Loucy (cell line): ENCODE measurements around the gene WNK2.

ENCODE experiments used
- H2AFZ ChIP-seq: fragments of 200-600 bp; sonication (generic); 2 replicates; pipeline ENCODE4 v1.6.0; 2016; ENCODE audit warnings: antibody characterized with exemption, mild to moderate bottlenecking, low read length, moderate library complexity
- H3F3A ChIP-seq: fragments of 200-600 bp; 2 replicates; pipeline ENCODE4 v1.6.0; 2016; ENCODE audit warnings: antibody characterized with exemption, low read depth, mild to moderate bottlenecking
- H3K27me3 ChIP-seq: fragments of 200-600 bp; sonication (generic); 2 replicates; pipeline ENCODE4 v1.6.1; 2014; ENCODE audit warnings: low read length, mild to moderate bottlenecking; ENCODE audit not compliant: insufficient read depth, poor library complexity, severe bottlenecking
- H3K36me3 ChIP-seq: fragments of 200-600 bp; sonication (generic); 2 replicates; pipeline ENCODE4 v1.6.1; 2016; ENCODE audit warnings: low read length; ENCODE audit not compliant: insufficient read depth
- H3K4me1 ChIP-seq: fragments of 200-600 bp; sonication (generic); 2 replicates; pipeline ENCODE4 v1.5.1; 2014; ENCODE audit warnings: low read length, mild to moderate bottlenecking; ENCODE audit not compliant: insufficient read depth, poor library complexity, severe bottlenecking
- H3K4me2 ChIP-seq: fragments of 200-600 bp; sonication (generic); 2 replicates; pipeline ENCODE4 v1.6.0; 2014; ENCODE audit warnings: antibody characterized with exemption, low read length, low read depth, mild to moderate bottlenecking; ENCODE audit not compliant: poor library complexity, severe bottlenecking
- H3K4me3 ChIP-seq: fragments of 200-600 bp; sonication (generic); 2 replicates; pipeline ENCODE4 v1.5.1; 2014; ENCODE audit warnings: low read length, mild to moderate bottlenecking, mixed read lengths; ENCODE audit not compliant: poor library complexity, severe bottlenecking
- H3K79me2 ChIP-seq: fragments of 200-600 bp; sonication (generic); 2 replicates; pipeline ENCODE4 v1.6.1; 2014; ENCODE audit warnings: low read length; ENCODE audit not compliant: insufficient read depth
- H3K9ac ChIP-seq: fragments of 200-600 bp; sonication (generic); 2 replicates; pipeline ENCODE4 v1.6.0; 2014; ENCODE audit warnings: mild to moderate bottlenecking, low read depth, low read length, moderate library complexity; ENCODE audit not compliant: poor library complexity, severe bottlenecking
- H3K9me2 ChIP-seq: fragments of 200-600 bp; sonication (generic); replicated peaks from 2 replicates; pipeline ENCODE4 v1.6.1; 2016; ENCODE audit warnings: low read depth, low read length, mixed read lengths
- H3K9me3 ChIP-seq: fragments of 200-600 bp; sonication (generic); 2 replicates; pipeline ENCODE4 v1.6.1; 2014; ENCODE audit warnings: mild to moderate bottlenecking, antibody characterized with exemption, low read length, low read depth; ENCODE audit not compliant: insufficient read depth
- H4K20me1 ChIP-seq: fragments of 200-600 bp; sonication (generic); 2 replicates; pipeline ENCODE4 v1.6.0; 2014; ENCODE audit warnings: antibody characterized with exemption, low read length, mild to moderate bottlenecking; ENCODE audit not compliant: insufficient read depth, poor library complexity, severe bottlenecking
- CTCF ChIP-seq: fragments of 200-600 bp; sonication (generic); conservative IDR thresholded peaks from 2 replicates; pipeline ENCODE4 v1.5.1; 2014; ENCODE audit warnings: mild to moderate bottlenecking, antibody characterized with exemption, low read length
- EZH2phosphoT487 ChIP-seq: fragments of 200-600 bp; IDR thresholded peaks from 2 replicates; pipeline ENCODE4 v1.6.1; 2018; ENCODE audit warnings: antibody characterized with exemption, mild to moderate bottlenecking, moderate library complexity, borderline replicate concordance

Gene WNK2

GRCh38 chr9:93198838-93199625 is 15.1 kb downstream of the WNK2 start:
- Histone ChIP-seq H3K9me2 (no peaks in the 10 kb centered on the region), H4K20me1 (no peaks in the 10 kb centered on the region), H2AFZ (no peak overlapping the region), H3K9ac (no peak overlapping the region), H3K79me2 (no peaks in the 10 kb centered on the region), H3F3A (no peaks in the 10 kb centered on the region), H3K36me3 (no peaks in the 10 kb centered on the region), H3K27me3 (peaks cover 4% of the 10 kb centered on the region), H3K4me2 (no peak overlapping the region), H3K9me3 (no peaks in the 10 kb centered on the region), H3K4me3 (no peak overlapping the region), H3K4me1 (no peaks in the 10 kb centered on the region)
- TF ChIP-seq EZH2phosphoT487 = no peak
- no peak for TF ChIP-seq CTCF

DNA sequence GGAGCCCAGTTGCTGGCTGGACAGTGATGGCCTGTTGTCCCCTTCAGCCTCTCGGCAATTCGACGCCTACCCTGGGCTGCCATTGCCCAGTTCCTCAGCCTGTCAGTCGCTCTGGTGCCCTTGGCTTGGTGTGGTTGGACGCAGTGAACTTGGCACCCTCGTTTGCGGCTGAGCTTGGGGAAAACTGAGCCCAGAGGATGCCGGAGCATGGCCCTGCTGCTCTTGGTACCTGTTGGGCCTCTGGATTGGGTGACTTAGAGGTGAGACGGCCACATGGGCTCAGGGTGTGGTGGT is 16.5 kb downstream of the WNK2 start:
- TF ChIP-seq EZH2phosphoT487 (no peak), CTCF (no peak)
- H3K4me3 ChIP-seq = no peak overlapping the region
- H4K20me1 ChIP-seq = no peaks in the 10 kb centered on the region
- H3K79me2 ChIP-seq = no peaks in the 10 kb centered on the region
- H3K27me3 ChIP-seq = no peaks in the 10 kb centered on the region
- no peak overlapping the region for H3K4me2 ChIP-seq
- no peaks in the 10 kb centered on the region for H3F3A ChIP-seq
- no peaks in the 10 kb centered on the region for H3K9me3 ChIP-seq
- no peak overlapping the region for H3K9ac ChIP-seq
- H2AFZ ChIP-seq = no peak overlapping the region
- no peaks in the 10 kb centered on the region for H3K36me3 ChIP-seq
- no peaks in the 10 kb centered on the region for H3K9me2 ChIP-seq
- H3K4me1 ChIP-seq = peaks cover 3% of the 10 kb centered on the region

DNA sequence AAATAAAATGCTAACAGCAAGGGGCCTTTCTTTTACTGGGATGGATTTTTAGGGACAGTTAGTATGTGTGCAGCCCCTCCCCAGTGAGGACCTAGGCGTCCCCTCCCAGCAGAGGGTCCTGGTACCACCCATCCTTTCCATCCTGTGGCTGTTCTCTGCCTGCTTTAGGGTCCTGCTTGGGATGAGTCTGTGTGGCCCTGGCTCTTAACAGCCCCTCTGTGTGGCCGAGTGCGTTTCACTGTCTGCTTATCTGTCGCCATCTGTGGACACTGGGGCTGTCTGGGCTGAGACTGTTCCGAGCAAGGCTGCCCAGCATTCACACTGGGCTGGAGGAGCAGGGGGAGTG is 17.0 kb downstream of the WNK2 start:
- no peak overlapping the region for H3K4me2 ChIP-seq
- no peaks in the 10 kb centered on the region for H3K9me2 ChIP-seq
- H2AFZ ChIP-seq = no peak overlapping the region
- H3K4me3 ChIP-seq = no peak overlapping the region
- no peaks in the 10 kb centered on the region for H4K20me1 ChIP-seq
- no peaks in the 10 kb centered on the region for H3K27me3 ChIP-seq
- no peaks in the 10 kb centered on the region for H3K36me3 ChIP-seq
- peaks cover 3% of the 10 kb centered on the region for H3K4me1 ChIP-seq
- H3F3A ChIP-seq = no peaks in the 10 kb centered on the region
- H3K9me3 ChIP-seq = no peaks in the 10 kb centered on the region
- TF ChIP-seq EZH2phosphoT487 = no peak
- no peak for TF ChIP-seq CTCF
- no peaks in the 10 kb centered on the region for H3K79me2 ChIP-seq
- no peak overlapping the region for H3K9ac ChIP-seq
